ENCODE data around the gene IRF1.

Gene IRF1

GRCh38 chr5:132490484-132491367 lies at the start of gene IRF1:
Gene IRF1 (minus strand): TSS chr5:132490773. CDS start chr5:132489478, 1,295 bp downstream.
- peak within 1 kb of the TSS; percentile 73 for H3K4me3 ChIP-seq (ENCODE audit: low read depth, low read length)
- peak; percentile 98 for DNase-seq (ENCODE audit: low read depth)
- TF ChIP-seq, protein P1, sequence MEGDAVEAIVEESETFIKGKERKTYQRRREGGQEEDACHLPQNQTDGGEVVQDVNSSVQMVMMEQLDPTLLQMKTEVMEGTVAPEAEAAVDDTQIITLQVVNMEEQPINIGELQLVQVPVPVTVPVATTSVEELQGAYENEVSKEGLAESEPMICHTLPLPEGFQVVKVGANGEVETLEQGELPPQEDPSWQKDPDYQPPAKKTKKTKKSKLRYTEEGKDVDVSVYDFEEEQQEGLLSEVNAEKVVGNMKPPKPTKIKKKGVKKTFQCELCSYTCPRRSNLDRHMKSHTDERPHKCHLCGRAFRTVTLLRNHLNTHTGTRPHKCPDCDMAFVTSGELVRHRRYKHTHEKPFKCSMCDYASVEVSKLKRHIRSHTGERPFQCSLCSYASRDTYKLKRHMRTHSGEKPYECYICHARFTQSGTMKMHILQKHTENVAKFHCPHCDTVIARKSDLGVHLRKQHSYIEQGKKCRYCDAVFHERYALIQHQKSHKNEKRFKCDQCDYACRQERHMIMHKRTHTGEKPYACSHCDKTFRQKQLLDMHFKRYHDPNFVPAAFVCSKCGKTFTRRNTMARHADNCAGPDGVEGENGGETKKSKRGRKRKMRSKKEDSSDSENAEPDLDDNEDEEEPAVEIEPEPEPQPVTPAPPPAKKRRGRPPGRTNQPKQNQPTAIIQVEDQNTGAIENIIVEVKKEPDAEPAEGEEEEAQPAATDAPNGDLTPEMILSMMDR (IDR thresholded peaks at IDR 0.05; ENCODE audit: insufficient read depth, low read depth, low read length, missing control alignments), result no peak

DNA sequence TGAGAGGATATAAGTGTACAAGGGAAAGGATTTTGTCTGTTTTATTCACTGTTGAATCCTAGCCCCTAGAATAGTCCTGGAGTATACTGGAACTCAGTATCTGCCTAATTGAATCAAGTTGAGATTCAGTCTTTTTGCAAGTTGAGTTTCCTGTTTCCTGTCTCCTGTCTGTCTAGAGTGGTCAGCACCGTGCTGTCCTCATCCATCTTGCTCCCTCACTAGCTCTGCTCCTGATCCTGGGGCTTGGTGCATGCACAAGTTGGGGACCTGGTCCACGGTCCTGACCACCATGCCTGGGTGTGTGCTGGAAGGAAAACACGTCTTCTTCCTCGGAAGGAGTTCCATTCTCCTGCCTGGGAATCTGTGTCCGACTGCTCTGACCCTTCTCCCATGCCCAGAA lies 49.6 kb upstream of the IRF1 start:
- TF ChIP-seq, protein P1 (IDR thresholded peaks at IDR 0.05; ENCODE audit: insufficient read depth, low read depth, low read length, missing control alignments), result no peak
- DNase-seq (ENCODE audit: low read depth), result no peak
- H3K4me3 ChIP-seq (ENCODE audit: low read depth, low read length), result no peak overlapping the region

GRCh38 chr5:132539716-132540115 lies 49.1 kb upstream of the IRF1 start:
- no peak overlapping the region for H3K4me3 ChIP-seq (ENCODE audit: low read depth, low read length)
- TF ChIP-seq, protein P1 (IDR thresholded peaks at IDR 0.05; ENCODE audit: insufficient read depth, low read depth, low read length, missing control alignments), result no peak
- no peak for DNase-seq (ENCODE audit: low read depth)

DNA sequence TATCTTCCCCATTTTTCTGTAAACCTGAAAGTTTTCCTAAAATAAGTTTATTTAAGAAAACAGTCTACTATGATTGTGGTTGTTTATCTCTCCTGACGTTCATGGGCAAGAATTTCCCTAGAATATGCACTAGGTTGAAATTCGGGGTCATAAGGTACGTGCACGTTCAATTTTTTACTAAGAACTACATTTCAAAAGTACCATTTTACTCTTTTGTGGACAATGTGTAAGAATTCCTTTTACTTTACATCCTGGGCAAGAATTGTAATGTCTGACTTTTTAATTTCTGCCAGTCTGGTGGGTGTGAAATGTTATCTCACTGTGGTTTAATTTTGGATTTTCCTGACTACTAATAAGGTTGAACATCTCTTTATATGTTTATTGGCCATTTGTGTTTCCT lies 40.4 kb upstream of the IRF1 start:
- TF ChIP-seq, protein P1 (IDR thresholded peaks at IDR 0.05; ENCODE audit: insufficient read depth, low read depth, low read length, missing control alignments), result no peak
- no peak overlapping the region for H3K4me3 ChIP-seq (ENCODE audit: low read depth, low read length)
- no peak for DNase-seq (ENCODE audit: low read depth)

GRCh38 chr5:132528866-132529634 lies 38.5 kb upstream of the IRF1 start:
- peak; percentile 12 for DNase-seq (ENCODE audit: low read depth)
- TF ChIP-seq, protein P1 (IDR thresholded peaks at IDR 0.05; ENCODE audit: insufficient read depth, low read depth, low read length, missing control alignments), result no peak
- H3K4me3 ChIP-seq (ENCODE audit: low read depth, low read length), result no peak overlapping the region

DNA sequence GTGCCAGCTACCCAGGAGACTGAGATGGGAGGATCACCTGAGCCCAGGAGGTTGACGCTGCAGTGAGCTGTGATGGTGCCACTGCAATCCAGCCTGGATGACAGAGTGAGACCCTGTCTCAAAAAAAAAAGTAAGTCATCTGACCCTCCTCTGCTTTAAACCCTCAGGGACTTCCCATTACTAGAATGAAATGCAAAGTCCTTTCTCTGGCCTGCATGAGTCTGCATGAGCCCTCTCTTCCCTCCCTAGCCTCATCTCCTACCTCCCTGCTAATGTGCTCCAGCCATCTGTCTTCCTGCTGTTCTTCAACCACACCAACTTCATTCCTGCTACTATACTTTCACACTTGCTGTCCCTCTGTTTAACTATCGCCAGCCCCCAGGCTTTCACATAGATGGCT lies 37.4 kb upstream of the IRF1 start:
- no peak for DNase-seq (ENCODE audit: low read depth)
- no peak overlapping the region for H3K4me3 ChIP-seq (ENCODE audit: low read depth, low read length)
- TF ChIP-seq, protein P1 (IDR thresholded peaks at IDR 0.05; ENCODE audit: insufficient read depth, low read depth, low read length, missing control alignments), result no peak

Measured in GM12865 (cell line).